Activated B cell treated with CpG ODN at 0.5 μM for 24 hours (primary cell): Measurements from ENCODE around the gene PBX2. TPM values are rescaled to one million over a fixed set of nuclear protein-coding genes. Genes with fewer than 3 reads are reported as not detected.
A peak's percentile ranks its signal among the peaks of the same experiment; 100 is the strongest.

Experiments
- ATAC-seq: fragments of 200-7000 bp; cut with Tn5 transposase; one replicate; pipeline ENCODE4 v1.10.0; 2021; ENCODE audit warnings: low read depth, mild to moderate bottlenecking, moderate library complexity
- CTCF ChIA-PET: fragments of 350-600 bp; sonication (Branson Sonifier 250); formaldehyde crosslinking; loops from one replicate; lab custom pipeline; 2021; ENCODE audit warnings: antibody characterized with exemption; lab: Charles Lee
- POLR2A ChIA-PET: fragments of 350-600 bp; sonication (Branson Sonifier 250); formaldehyde crosslinking; loops from one replicate; lab custom pipeline; 2021; ENCODE audit warnings: antibody characterized with exemption; lab: Charles Lee
- DNase-seq: peaks from one replicate; pipeline ENCODE4 v3.0.0; 2022
- H3K27ac Mint-ChIP-seq: one replicate; pipeline ENCODE4 v1.8.0; 2020; ENCODE audit warnings: mixed read lengths
- H3K27me3 Mint-ChIP-seq: one replicate; pipeline ENCODE4 v1.8.0; 2021; ENCODE audit warnings: mixed read lengths
- H3K36me3 Mint-ChIP-seq: one replicate; pipeline ENCODE4 v1.8.0; 2021; ENCODE audit warnings: low read depth, mixed read lengths
- H3K4me1 Mint-ChIP-seq: one replicate; pipeline ENCODE4 v1.8.0; 2021; ENCODE audit warnings: mixed read lengths
- H3K4me3 Mint-ChIP-seq: one replicate; pipeline ENCODE4 v1.8.0; 2020; ENCODE audit warnings: mild to moderate bottlenecking, mixed read lengths
- H3K9me3 Mint-ChIP-seq: one replicate; pipeline ENCODE4 v1.8.0; 2020; ENCODE audit warnings: mixed read lengths
- CTCF ChIP-seq: fragments of 200-600 bp; IDR thresholded peaks from one replicate; pipeline ENCODE4 v1.8.0; 2022; ENCODE audit warnings: antibody characterized with exemption, mild to moderate bottlenecking
- intact Hi-C: fragments of 100-400 bp; cut with micrococcal nuclease; formaldehyde crosslinking; loops from one replicate; pipeline ENCODE4 v1.15.1; 2024
- total RNA-seq: library from RNA; stranded (reverse); gene quantifications from 2 replicates; pipeline ENCODE4 v1.2.3, GENCODE V29; 2022

Gene PBX2
- total RNA-seq, 1 donor from 2014 or later, result 153 TPM

DNA sequence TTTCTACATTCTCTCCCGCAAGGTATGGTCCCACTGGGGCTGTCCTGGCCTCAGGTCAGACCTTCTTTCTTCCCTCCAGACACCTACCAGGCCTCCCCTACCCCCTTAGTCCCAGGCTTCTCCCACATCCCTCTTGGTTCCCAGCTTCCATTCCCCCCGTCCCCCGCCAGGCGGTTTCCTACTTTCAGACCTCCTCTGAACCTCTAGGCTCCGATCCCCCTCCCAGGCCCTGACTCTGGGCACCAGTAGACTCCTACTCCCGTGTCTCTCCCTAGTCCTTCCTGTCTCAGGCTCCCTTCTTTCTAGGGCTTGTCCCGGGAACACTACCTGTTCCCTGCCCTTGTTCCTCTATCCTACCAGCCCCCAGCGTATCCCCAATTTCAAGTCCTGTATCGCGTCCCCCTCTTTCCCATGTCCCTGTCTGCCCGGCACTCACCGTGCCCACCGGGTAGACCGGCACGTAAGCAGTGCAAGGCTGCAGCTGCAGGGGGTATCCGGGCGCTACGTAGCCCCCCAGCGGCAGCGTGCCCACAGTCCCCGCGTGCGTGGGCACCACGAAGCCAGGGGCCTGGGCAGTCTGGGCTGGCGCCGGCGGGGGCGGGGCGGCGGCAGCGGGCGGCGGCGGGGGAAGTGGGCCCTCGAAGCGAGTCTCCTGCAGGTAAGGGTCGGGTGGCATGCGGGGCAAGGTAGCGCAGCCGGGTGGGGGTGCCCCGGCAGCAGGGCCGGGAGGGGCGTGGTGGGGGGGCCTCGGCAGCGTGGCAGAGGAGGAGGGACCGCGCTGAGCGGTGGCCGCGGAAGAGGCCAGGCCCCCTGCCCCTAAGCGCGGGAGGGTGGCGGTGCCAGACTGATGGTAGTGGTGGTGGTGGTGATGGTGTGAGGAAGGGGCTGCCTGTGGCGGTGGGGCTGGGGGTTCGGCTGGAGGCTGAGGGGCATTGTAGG, 39.8 kb downstream of the PBX2 start:
- ChIA-PET POLR2A (no interaction called here), CTCF (no interaction called here)
- Mint-ChIP-seq H3K9me3 (no peaks in the 10 kb centered on the region), H3K36me3 (no peaks in the 10 kb centered on the region), H3K4me1 (peaks cover 41% of the 10 kb centered on the region), H3K4me3 (peak overlapping the region; percentile 25), H3K27me3 (peaks cover 54% of the 10 kb centered on the region), H3K27ac (no peak overlapping the region)
- ATAC-seq (no peak), DNase-seq (no peak)
- no peak for TF ChIP-seq CTCF
- intact Hi-C loops, result loop anchor here (10.0 kb wide), 1 partner anchor 105 kb away; no protein-coding TSS in a partner anchor

DNA sequence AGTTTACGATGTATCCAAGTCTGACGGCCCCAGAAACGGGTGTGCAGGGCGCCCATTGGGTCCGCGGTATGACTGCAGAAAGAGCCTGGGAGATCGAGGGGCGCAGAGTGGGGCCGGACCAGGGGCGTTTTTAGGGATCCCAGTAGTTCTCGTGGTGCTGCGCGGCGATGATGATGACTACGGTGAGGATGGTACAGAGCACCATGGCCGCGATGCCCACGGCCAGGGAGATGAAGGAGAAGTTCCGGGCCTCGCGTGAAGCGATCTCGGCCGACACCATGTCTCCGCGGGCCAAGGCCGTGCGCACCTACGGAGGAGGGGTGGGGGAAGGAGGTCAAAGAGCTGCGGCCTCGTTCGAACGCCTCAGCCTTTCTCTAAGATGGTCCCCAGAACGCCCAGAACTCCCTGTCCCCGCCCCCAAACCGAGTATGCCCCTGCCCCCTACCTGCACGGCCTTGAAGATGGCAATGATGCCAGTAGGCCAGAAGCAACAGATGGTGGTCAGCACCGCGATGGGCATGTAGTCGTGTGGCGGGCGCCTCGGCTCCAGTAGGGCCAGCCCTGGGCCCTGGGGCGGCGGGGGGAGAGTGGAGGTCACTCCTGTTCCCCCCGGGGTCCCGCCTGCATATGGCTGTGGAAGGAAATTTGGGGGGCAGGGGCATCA, 40.8 kb downstream of the PBX2 start:
- H3K4me1 Mint-ChIP-seq, result peaks cover 32% of the 10 kb centered on the region
- ATAC-seq (peak; percentile 14), DNase-seq (no peak)
- no peak for TF ChIP-seq CTCF
- intact Hi-C loops, result no loop called here
- H3K27ac Mint-ChIP-seq, result no peak overlapping the region
- peaks cover 54% of the 10 kb centered on the region for H3K27me3 Mint-ChIP-seq
- CTCF ChIA-PET, result interaction anchor here (0.7 kb wide), 1 partner anchor 31 kb away, joined by 3 read pairs; no protein-coding TSS in a partner anchor
- H3K36me3 Mint-ChIP-seq, result no peaks in the 10 kb centered on the region
- peak overlapping the region; percentile 79 for H3K4me3 Mint-ChIP-seq
- POLR2A ChIA-PET, result no interaction called here
- no peaks in the 10 kb centered on the region for H3K9me3 Mint-ChIP-seq

GRCh38 chr6:32148289-32149091, 41.5 kb downstream of the PBX2 start:
- H3K36me3 Mint-ChIP-seq, result no peaks in the 10 kb centered on the region
- H3K4me3 Mint-ChIP-seq, result peak overlapping the region; percentile 79
- ATAC-seq (peak; percentile 91), DNase-seq (peak; percentile 54)
- H3K9me3 Mint-ChIP-seq, result no peaks in the 10 kb centered on the region
- CTCF ChIA-PET, result interaction anchor here (0.7 kb wide), 1 partner anchor 32 kb away, joined by 3 read pairs; no protein-coding TSS in a partner anchor
- no peak for TF ChIP-seq CTCF
- H3K27me3 Mint-ChIP-seq, result peaks cover 54% of the 10 kb centered on the region
- POLR2A ChIA-PET, result no interaction called here
- H3K27ac Mint-ChIP-seq, result peak overlapping the region; percentile 13
- peaks cover 25% of the 10 kb centered on the region for H3K4me1 Mint-ChIP-seq
- intact Hi-C loops, result no loop called here

DNA sequence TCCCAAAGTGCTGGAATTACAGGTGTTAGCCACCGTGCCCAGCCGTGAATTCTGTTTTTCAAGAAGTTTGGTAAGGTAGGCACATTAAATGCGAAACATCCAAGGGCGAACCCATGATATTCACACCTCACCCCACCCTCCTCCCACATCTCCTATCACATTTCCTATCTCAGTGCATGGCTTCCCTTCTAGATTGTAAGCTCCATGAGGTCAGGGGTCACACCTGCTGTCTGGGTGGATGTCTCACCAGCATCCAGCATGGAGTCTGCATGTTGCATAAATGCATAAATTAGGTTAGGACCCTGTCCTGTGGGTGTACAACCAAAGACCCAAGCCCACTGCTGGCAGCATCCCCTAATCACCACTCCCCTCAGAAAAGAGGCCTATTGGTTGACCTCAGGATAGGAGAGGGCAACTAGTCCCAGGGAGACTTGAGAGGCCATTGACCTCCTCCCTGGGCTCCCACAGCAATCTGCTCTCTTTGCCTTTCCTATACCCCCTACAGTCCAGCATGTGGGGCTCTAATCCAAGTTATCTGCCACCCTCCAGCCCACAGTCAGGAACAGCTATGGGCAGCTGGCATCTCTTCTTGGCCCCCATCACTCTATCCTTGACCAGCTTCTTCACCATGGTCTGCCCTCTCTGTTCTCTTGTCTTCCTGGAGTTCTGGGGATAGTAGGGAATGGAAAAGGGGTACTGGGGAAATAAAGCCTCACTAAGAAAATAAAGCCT, 42.4 kb downstream of the PBX2 start:
- Mint-ChIP-seq H3K4me1 (peaks cover 18% of the 10 kb centered on the region), H3K27ac (no peak overlapping the region), H3K9me3 (no peaks in the 10 kb centered on the region), H3K36me3 (no peaks in the 10 kb centered on the region), H3K27me3 (peaks cover 46% of the 10 kb centered on the region), H3K4me3 (no peak overlapping the region)
- POLR2A ChIA-PET, result interaction anchor here (0.7 kb wide), 1 partner anchor 178 kb away, joined by 3 read pairs; no protein-coding TSS in a partner anchor
- intact Hi-C loops, result no loop called here
- no peak for DNase-seq
- CTCF ChIA-PET, result no interaction called here
- ATAC-seq, result no peak
- no peak for TF ChIP-seq CTCF
